Esophagus (tissue), 2 donors: ENCODE results near the gene ANO4. TPM values are rescaled to one million over a fixed set of nuclear protein-coding genes. Genes with fewer than 3 reads are reported as not detected.

Experiments
- H3K27ac ChIP-seq, 2 donors: one replicate each; pipeline ENCODE4 v1.5.1; 2013; ENCODE audit warnings: low read depth in 2 of 2, mild to moderate bottlenecking in 2 of 2, inconsistent platforms in 1 of 2, low read length in 1 of 2, moderate library complexity in 1 of 2
- H3K27me3 ChIP-seq, 2 donors: one replicate each; pipeline ENCODE4 v1.6.1; 2013; ENCODE audit warnings: low read length in 2 of 2, control low read depth in 1 of 2, mild to moderate bottlenecking in 1 of 2; ENCODE audit not compliant: insufficient read depth in 2 of 2, control insufficient read depth in 1 of 2
- H3K36me3 ChIP-seq, 2 donors: one replicate each; pipeline ENCODE4 v1.6.1; 2013; ENCODE audit warnings: low read length in 1 of 2; ENCODE audit not compliant: control insufficient read depth in 2 of 2, insufficient read depth in 2 of 2
- H3K4me1 ChIP-seq, 2 donors: one replicate each; pipeline ENCODE4 v1.6.1; 2013; ENCODE audit warnings: low read length in 1 of 2; ENCODE audit not compliant: control insufficient read depth in 2 of 2, insufficient read depth in 2 of 2
- H3K4me3 ChIP-seq, 2 donors: one replicate each; pipeline ENCODE4 v1.5.1; 2013; ENCODE audit warnings: low read length in 2 of 2, mild to moderate bottlenecking in 2 of 2, low read depth in 1 of 2, moderate library complexity in 1 of 2
- H3K9me3 ChIP-seq, 2 donors: one replicate each; pipeline ENCODE4 v1.6.1; 2013; ENCODE audit warnings: mild to moderate bottlenecking in 2 of 2, low read depth in 1 of 2, low read length in 1 of 2, moderate library complexity in 1 of 2; ENCODE audit not compliant: control insufficient read depth in 2 of 2, insufficient read depth in 1 of 2
- WGBS, 2 donors: extraction: QIAGEN DNeasy Blood & Tissue Kit; methylation state at CpG; one replicate each; pipeline ENCODE4 v1.1.7; 2013; 5-methylcytosine and 5-hydroxymethylcytosine counted together
- polyA plus RNA-seq, 2 donors: library from polyadenylated mRNA; stranded (reverse); fragments of 200-250 nt; gene quantifications; one replicate each; pipeline ENCODE4 v1.2.3, GENCODE V29; 2013
- donor health status: healthy with polysubstance abuse.
- donor health status: Bipolar disorder and iron deficiency.

The ANO4 gene
- polyA plus RNA-seq, 2 donors = 0.02 TPM; not detected in 1

- H3K9me3 ChIP-seq = no peaks in the 10 kb centered on the region
- no peaks in the 10 kb centered on the region for H3K36me3 ChIP-seq
- H3K27me3 ChIP-seq = peaks cover 0 to 2% of the 10 kb centered on the region in 2 donors
- 59 to 75% methylated on average over 2 of the region's 2 CpGs for WGBS, 2 donors
- no peak overlapping the region for H3K4me3 ChIP-seq
- H3K27ac ChIP-seq = no peak overlapping the region
- H3K4me1 ChIP-seq = no peaks in the 10 kb centered on the region
Measured at GRCh38 chr12:100799770-100800169, 5.2 kb downstream of the ANO4 start.

- Histone ChIP-seq H3K4me1 (no peaks in the 10 kb centered on the region), H3K4me3 (no peak overlapping the region), H3K36me3 (no peaks in the 10 kb centered on the region), H3K27me3 (peaks cover 0 to 2% of the 10 kb centered on the region in 2 donors), H3K27ac (no peak overlapping the region), H3K9me3 (no peaks in the 10 kb centered on the region)
- WGBS, 2 donors = 86 to 87% methylated on average over 1 of the region's 1 CpG
Measured at GRCh38 chr12:100800723-100801122, 6.1 kb downstream of the ANO4 start.

- Histone ChIP-seq H3K4me3 (no peak overlapping the region), H3K27me3 (peaks cover 0 to 2% of the 10 kb centered on the region in 2 donors), H3K36me3 (no peaks in the 10 kb centered on the region), H3K4me1 (no peaks in the 10 kb centered on the region), H3K9me3 (no peaks in the 10 kb centered on the region), H3K27ac (no peak overlapping the region)
- WGBS, 2 donors = 3 to 15% methylated on average over 1 of the region's 1 CpG
Measured at GRCh38 chr12:100801320-100801719, 6.7 kb downstream of the ANO4 start.

GRCh38 chr12:100808777-100809176 is 14.2 kb downstream of the ANO4 start:
- WGBS, 2 donors = 55 to 71% methylated on average over 2 of the region's 2 CpGs
- Histone ChIP-seq H3K4me1 (no peaks in the 10 kb centered on the region), H3K9me3 (no peaks in the 10 kb centered on the region), H3K27ac (no peak overlapping the region), H3K4me3 (no peak overlapping the region), H3K27me3 (no peaks in the 10 kb centered on the region), H3K36me3 (no peaks in the 10 kb centered on the region)

- H3K27ac ChIP-seq = no peak overlapping the region
- no peaks in the 10 kb centered on the region for H3K36me3 ChIP-seq
- no peaks in the 10 kb centered on the region for H3K27me3 ChIP-seq
- no peaks in the 10 kb centered on the region for H3K9me3 ChIP-seq
- no peak overlapping the region for H3K4me3 ChIP-seq
- 60 to 61% methylated on average over 4 of the region's 4 CpGs for WGBS, 2 donors
- H3K4me1 ChIP-seq = no peaks in the 10 kb centered on the region
Measured at GRCh38 chr12:100820314-100820713, 25.7 kb downstream of the ANO4 start.

- no peaks in the 10 kb centered on the region for H3K4me1 ChIP-seq
- no peak overlapping the region for H3K27ac ChIP-seq
- WGBS, 2 donors = 35 to 37% methylated on average over 1 of the region's 1 CpG
- no peaks in the 10 kb centered on the region for H3K9me3 ChIP-seq
- H3K27me3 ChIP-seq = no peaks in the 10 kb centered on the region
- no peak overlapping the region for H3K4me3 ChIP-seq
- no peaks in the 10 kb centered on the region for H3K36me3 ChIP-seq
Measured at GRCh38 chr12:100823963-100824362, 29.4 kb downstream of the ANO4 start.

- no peaks in the 10 kb centered on the region for H3K36me3 ChIP-seq
- H3K4me3 ChIP-seq = no peak overlapping the region
- H3K27me3 ChIP-seq = no peaks in the 10 kb centered on the region
- H3K27ac ChIP-seq = no peak overlapping the region
- H3K9me3 ChIP-seq = no peaks in the 10 kb centered on the region
- 55 to 60% methylated on average over 3 of the region's 3 CpGs for WGBS, 2 donors
- H3K4me1 ChIP-seq = no peaks in the 10 kb centered on the region
Measured at GRCh38 chr12:100824476-100824875, 29.9 kb downstream of the ANO4 start.

- Histone ChIP-seq H3K27me3 (no peaks in the 10 kb centered on the region), H3K4me3 (no peak overlapping the region), H3K36me3 (no peaks in the 10 kb centered on the region), H3K27ac (no peak overlapping the region), H3K9me3 (no peaks in the 10 kb centered on the region), H3K4me1 (no peaks in the 10 kb centered on the region)
- WGBS, 2 donors = 14 to 18% methylated on average over 4 of the region's 4 CpGs
Measured at GRCh38 chr12:100826323-100826722, 31.7 kb downstream of the ANO4 start.

- WGBS, 2 donors = 44 to 45% methylated on average over 4 of the region's 4 CpGs
- H3K27ac ChIP-seq = no peak overlapping the region
- no peaks in the 10 kb centered on the region for H3K4me1 ChIP-seq
- no peaks in the 10 kb centered on the region for H3K36me3 ChIP-seq
- no peaks in the 10 kb centered on the region for H3K27me3 ChIP-seq
- no peaks in the 10 kb centered on the region for H3K9me3 ChIP-seq
- H3K4me3 ChIP-seq = no peak overlapping the region
Measured at GRCh38 chr12:100827901-100828520, 33.4 kb downstream of the ANO4 start.

- WGBS, 2 donors = 82 to 88% methylated on average over 6 of the region's 6 CpGs
- no peaks in the 10 kb centered on the region for H3K9me3 ChIP-seq
- no peaks in the 10 kb centered on the region for H3K27me3 ChIP-seq
- H3K4me1 ChIP-seq = no peaks in the 10 kb centered on the region
- H3K27ac ChIP-seq = no peak overlapping the region
- H3K4me3 ChIP-seq = no peak overlapping the region
- no peaks in the 10 kb centered on the region for H3K36me3 ChIP-seq
Measured at GRCh38 chr12:100830003-100830795, 35.6 kb downstream of the ANO4 start.
